Parathyroid adenoma (tissue), 2 donors: ENCODE results near the gene ASPDH.
A peak's percentile ranks its signal among the peaks of the same experiment; 100 is the strongest.

Experiments
- H2AFZ ChIP-seq: fragments of 300-600 bp; sonication (generic); one replicate; pipeline ENCODE4 v1.7.0; 2017; ENCODE audit warnings: antibody characterized with exemption, mild to moderate bottlenecking
- H3K27ac ChIP-seq: fragments of 300-600 bp; sonication (generic); one replicate; pipeline ENCODE4 v1.7.0; 2017
- H3K27me3 ChIP-seq: fragments of 300-600 bp; sonication (generic); one replicate; pipeline ENCODE4 v1.7.0; 2017; ENCODE audit warnings: low read length; ENCODE audit not compliant: control insufficient read depth, insufficient read depth
- H3K36me3 ChIP-seq: fragments of 300-600 bp; sonication (generic); one replicate; pipeline ENCODE4 v1.7.0; 2017; ENCODE audit warnings: low read length; ENCODE audit not compliant: control insufficient read depth, insufficient read depth
- H3K4me1 ChIP-seq: fragments of 300-600 bp; sonication (generic); one replicate; pipeline ENCODE4 v1.7.0; 2017; ENCODE audit warnings: control low read depth
- H3K4me2 ChIP-seq: fragments of 300-600 bp; sonication (generic); one replicate; pipeline ENCODE4 v1.7.0; 2017; ENCODE audit warnings: low read length
- H3K4me3 ChIP-seq: fragments of 300-600 bp; sonication (generic); one replicate; pipeline ENCODE4 v1.7.0; 2017; ENCODE audit warnings: low read depth, low read length
- H3K79me2 ChIP-seq: fragments of 300-600 bp; sonication (generic); one replicate; pipeline ENCODE4 v1.7.0; 2017; ENCODE audit warnings: control low read depth
- H3K9ac ChIP-seq: fragments of 300-600 bp; sonication (generic); one replicate; pipeline ENCODE4 v1.7.0; 2017; ENCODE audit warnings: mild to moderate bottlenecking
- H3K9me3 ChIP-seq: fragments of 300-600 bp; sonication (generic); one replicate; pipeline ENCODE4 v1.7.0; 2017; ENCODE audit warnings: low read length; ENCODE audit not compliant: control insufficient read depth
- CTCF ChIP-seq: fragments of 300-600 bp; sonication (generic); IDR thresholded peaks from one replicate; pipeline ENCODE4 v1.7.0; 2017; ENCODE audit warnings: antibody characterized with exemption, mild to moderate bottlenecking
- donor health status: primary hyperparathyroidism.

The ASPDH gene

GRCh38 chr19:50516456-50516855, 2.7 kb upstream of the ASPDH start:
- H3K9me3 ChIP-seq, result no peaks in the 10 kb centered on the region
- no peaks in the 10 kb centered on the region for H3K36me3 ChIP-seq
- H3K4me2 ChIP-seq, result peak overlapping the region; percentile 34
- no peaks in the 10 kb centered on the region for H3K79me2 ChIP-seq
- no peak for TF ChIP-seq CTCF
- peaks cover 7% of the 10 kb centered on the region for H3K4me1 ChIP-seq
- H3K27ac ChIP-seq, result no peak overlapping the region
- H2AFZ ChIP-seq, result no peak overlapping the region
- H3K4me3 ChIP-seq, result no peak overlapping the region
- H3K9ac ChIP-seq, result no peak overlapping the region
- no peaks in the 10 kb centered on the region for H3K27me3 ChIP-seq

GRCh38 chr19:50515168-50515561, 1.5 kb upstream of the ASPDH start:
- no peaks in the 10 kb centered on the region for H3K27me3 ChIP-seq
- H3K36me3 ChIP-seq, result no peaks in the 10 kb centered on the region
- no peak overlapping the region for H3K27ac ChIP-seq
- no peaks in the 10 kb centered on the region for H3K79me2 ChIP-seq
- no peak overlapping the region for H3K4me2 ChIP-seq
- no peak overlapping the region for H2AFZ ChIP-seq
- peaks cover 11% of the 10 kb centered on the region for H3K4me1 ChIP-seq
- no peak overlapping the region for H3K9ac ChIP-seq
- TF ChIP-seq CTCF, result no peak
- no peaks in the 10 kb centered on the region for H3K9me3 ChIP-seq
- H3K4me3 ChIP-seq, result no peak overlapping the region

- H3K4me1 ChIP-seq, result peaks cover 13% of the 10 kb centered on the region
- H3K9ac ChIP-seq, result no peak overlapping the region
- no peak overlapping the region for H3K4me3 ChIP-seq
- H3K79me2 ChIP-seq, result no peaks in the 10 kb centered on the region
- no peaks in the 10 kb centered on the region for H3K9me3 ChIP-seq
- no peaks in the 10 kb centered on the region for H3K36me3 ChIP-seq
- peak overlapping the region; percentile 36 for H3K27ac ChIP-seq
- H2AFZ ChIP-seq, result peak overlapping the region; percentile 83
- H3K4me2 ChIP-seq, result no peak overlapping the region
- no peak for TF ChIP-seq CTCF
- H3K27me3 ChIP-seq, result no peaks in the 10 kb centered on the region
Observed at GRCh38 chr19:50514346-50515167, 844 bp upstream of the ASPDH start.

- Histone ChIP-seq H3K4me2 (no peak overlapping the region), H2AFZ (no peak overlapping the region), H3K4me1 (peaks cover 13% of the 10 kb centered on the region), H3K4me3 (no peak overlapping the region), H3K27me3 (no peaks in the 10 kb centered on the region), H3K79me2 (no peaks in the 10 kb centered on the region), H3K9me3 (no peaks in the 10 kb centered on the region), H3K36me3 (no peaks in the 10 kb centered on the region), H3K27ac (peak overlapping the region; percentile 6), H3K9ac (no peak overlapping the region)
- no peak for TF ChIP-seq CTCF
Observed at GRCh38 chr19:50512999-50513745, 541 bp downstream of the ASPDH start.
